GM21723 (cell line): ENCODE results near the gene LPP.

Source experiments
- ATAC-seq: cut with Tn5 transposase; IDR thresholded peaks from one replicate; pipeline ENCODE4 v1.9.1; 2021; ENCODE audit warnings: mild to moderate bottlenecking, moderate library complexity; ENCODE audit not compliant: unreplicated experiment

Gene LPP

GRCh38 chr3:188219147-188219546 lies 65.2 kb downstream of the LPP start:
- ATAC-seq = no peak

GRCh38 chr3:188220097-188220788 lies 66.3 kb downstream of the LPP start:
- no peak for ATAC-seq

DNA sequence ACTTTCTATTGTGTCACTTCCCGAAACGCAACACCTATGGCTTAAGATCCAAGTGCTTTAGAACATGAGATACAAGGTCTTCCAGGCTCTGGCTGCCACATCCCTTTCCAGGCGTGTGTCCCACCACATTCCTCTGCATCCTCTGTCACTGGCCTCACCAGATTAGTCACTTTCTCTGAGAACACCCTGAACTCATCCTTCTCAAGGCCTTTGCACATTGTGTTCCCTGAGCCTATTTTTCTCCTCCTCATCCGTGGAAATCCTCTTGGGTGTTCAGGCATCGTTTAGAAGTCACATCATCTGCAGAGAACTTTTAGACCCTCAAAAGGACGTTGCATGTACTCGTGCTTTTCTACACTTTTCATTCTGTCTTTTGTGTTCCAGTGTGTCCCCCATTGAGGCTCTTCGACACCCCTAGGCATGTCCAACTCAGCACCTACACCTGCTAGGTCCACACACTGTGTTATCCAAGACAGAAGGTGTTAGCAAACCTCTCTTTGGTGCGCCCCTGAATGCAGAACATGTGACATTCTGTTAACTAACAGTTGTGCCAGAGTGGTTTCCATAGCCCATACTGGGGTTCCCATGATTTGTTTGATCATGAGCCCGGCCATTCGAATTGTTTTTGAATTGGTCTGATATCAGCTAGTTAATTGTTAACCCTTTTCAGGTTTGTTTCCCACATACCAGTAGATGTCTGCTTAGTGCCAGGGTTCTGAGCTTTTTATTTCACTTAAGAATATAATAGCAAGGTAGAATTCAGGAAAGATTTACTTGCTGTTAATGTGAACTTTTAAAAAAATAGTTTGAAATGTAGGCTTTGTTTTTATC lies 67.2 kb downstream of the LPP start:
- ATAC-seq = no peak

DNA sequence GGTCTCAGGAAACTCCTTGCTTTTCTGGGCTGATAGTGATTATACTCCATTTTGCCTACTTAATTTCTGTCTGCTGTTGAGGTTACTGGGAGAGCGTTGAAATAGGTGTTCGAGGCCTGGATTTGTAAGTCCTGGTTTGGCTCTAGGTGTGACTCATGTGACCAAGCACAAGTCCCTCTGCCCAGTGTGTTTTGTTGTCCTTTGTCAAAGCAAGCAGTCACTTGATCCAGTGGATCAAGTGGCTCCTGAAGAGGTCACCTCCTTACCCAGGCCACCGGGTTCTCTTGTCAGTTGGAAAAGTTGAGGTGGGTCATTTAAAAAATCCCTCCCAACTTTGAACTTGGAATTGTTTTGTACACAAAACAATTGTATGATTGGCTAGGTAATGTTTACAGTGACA lies 70.0 kb downstream of the LPP start:
- no peak for ATAC-seq

- ATAC-seq = no peak
Observed at GRCh38 chr3:188227442-188227841, 73.5 kb downstream of the LPP start.

- ATAC-seq = no peak
Observed at GRCh38 chr3:188229177-188229576, 75.2 kb downstream of the LPP start.

DNA sequence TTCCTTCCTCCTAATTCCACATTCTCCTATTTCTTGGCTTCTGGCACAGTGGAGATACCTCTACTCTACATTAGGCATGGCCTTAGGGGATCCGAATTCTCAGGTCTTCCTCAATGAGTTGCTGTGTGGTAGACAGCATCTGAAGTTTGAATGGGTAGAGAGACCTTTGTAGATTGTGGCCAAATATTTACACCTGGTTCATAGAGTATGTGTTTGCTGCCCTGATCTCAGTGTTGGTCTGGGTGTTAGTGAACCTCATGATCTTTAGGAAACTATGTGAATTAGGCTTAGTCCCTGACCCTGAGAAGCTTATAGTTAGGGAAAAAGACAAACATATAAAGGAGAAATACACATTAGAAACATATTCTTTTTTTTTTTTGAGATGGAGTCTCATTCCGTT lies 75.8 kb downstream of the LPP start:
- ATAC-seq = no peak

DNA sequence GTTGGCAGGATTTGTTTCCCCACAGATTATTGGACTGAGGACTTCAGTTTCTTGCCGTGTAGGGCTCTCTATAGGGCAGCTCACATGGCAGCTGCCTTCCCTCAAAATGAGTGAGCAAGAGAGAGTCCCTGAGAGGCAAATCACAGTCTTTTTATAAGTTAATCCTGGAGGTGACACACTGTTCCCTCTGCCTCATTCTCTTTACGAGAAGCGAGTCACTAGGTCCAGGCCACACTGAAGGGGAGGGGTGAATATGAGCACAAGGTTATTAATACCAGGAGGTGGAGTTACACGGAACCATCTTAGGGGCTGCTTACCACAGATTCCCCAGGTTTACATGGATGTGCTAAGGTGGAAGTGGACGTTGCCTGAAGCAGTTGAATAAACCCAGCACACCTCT lies 77.0 kb downstream of the LPP start:
- ATAC-seq = no peak

DNA sequence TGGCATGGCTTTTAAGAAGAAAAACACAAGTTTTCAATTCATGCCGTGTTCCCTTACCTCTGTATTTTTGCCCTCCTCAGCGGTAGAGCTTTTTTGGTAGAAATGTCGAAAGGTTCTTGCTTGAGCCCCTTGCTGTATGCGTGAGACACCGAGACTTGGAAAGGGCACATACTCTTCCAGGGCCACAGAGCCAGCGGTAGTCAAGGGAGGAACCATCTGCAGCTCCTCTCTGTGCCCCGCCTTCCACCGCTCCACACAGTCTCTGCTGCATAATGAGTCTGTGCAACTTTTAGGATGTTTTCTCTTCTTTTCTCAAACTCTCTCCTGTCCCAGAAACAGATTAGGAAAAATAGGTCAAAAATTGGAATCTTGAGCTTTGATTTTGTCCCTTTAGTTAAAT lies 77.5 kb downstream of the LPP start:
- ATAC-seq = no peak

DNA sequence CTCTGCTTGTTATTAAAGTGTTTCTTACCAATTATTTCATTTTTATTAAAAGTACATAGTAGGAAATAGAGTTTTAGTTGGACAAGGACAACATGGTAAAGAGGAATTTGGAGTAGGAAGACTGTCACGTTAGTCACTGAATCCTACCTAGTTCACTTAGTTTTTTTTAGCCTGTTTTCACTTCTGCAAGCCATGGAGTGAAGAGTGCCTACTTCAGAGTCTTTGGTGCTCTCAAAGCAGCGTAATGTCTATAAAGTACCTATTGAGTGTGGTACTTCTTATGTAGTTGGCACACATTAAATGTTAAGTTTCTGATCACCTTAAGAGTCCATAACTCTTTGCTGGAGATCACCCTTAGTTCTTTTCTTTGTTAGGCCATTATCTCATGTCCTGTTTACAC lies 78.7 kb downstream of the LPP start:
- no peak for ATAC-seq

DNA sequence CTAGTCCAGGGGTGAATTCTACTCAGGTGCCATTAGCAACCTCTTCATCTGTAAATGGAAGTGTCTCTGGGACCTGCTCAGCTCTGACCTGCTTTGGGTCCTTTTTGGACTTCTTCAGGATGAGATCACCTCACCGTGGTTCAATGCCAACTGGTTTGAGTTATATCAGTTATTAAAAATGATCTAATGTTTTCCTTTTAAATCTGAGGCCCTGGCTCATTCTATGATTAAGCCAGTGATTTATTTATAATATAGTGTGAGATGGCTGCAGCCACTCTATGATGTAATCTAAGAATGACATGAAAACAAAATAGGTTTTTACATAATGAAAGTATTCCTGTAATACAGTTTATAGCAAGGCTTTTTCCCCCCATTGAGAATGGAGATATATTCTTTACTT lies 79.4 kb downstream of the LPP start:
- no peak for ATAC-seq

DNA sequence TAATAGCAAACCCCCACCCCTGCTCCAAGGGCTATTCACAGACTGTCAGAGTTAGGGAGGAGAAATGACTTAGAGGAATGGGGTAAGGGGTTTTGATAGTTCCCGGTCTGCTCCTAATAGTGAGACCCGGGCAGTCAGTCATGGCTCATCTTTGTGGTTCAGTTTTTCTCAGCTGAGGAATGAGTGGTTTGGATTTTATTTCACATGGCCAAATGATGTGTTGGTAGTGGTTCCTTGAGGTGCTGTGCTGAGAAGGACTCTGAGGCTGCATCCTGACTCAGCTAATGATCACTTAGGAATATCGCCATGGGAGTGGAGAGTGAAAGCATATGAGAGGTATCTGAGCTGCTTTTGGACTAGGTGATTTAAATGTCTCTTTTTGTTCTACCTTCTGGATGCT lies 80.2 kb downstream of the LPP start:
- ATAC-seq = no peak

DNA sequence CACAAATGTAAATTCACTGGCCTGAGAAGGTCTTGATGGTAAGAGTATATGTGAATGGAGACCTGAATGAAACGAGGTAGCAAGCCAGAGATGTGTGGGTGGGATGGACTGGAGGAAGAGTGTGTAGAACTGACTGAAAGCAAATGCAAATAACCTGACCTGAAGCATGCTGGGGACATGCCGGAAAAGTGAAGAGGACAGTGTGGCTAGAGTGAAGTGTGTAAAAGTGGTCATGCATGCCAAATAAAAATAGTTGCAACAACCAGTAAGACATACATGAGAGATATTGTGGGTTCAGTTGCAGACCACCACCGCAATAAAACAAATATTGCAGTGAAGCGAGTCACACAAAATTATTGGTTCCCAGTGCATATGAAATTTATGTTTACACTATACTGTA lies 82.3 kb downstream of the LPP start:
- no peak for ATAC-seq

DNA sequence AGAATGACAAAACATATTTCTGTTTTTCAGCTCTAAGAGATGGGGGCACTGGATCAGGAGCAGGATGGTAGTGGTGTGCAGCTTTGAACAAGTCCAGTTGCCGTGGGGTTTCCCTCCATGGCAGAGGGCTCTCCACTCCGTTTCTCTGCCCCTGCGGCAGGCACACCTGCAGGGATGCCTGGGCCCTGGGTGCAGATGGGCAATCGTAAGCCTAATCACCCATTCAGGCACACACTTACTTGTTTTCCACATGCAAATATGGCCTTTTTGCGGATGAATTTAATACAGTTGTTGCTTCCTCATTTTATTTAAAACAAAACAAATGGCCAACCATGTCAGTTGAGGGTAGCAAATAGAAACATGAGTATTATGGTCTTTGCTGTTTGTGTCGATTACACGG lies 85.1 kb downstream of the LPP start:
- ATAC-seq = no peak

DNA sequence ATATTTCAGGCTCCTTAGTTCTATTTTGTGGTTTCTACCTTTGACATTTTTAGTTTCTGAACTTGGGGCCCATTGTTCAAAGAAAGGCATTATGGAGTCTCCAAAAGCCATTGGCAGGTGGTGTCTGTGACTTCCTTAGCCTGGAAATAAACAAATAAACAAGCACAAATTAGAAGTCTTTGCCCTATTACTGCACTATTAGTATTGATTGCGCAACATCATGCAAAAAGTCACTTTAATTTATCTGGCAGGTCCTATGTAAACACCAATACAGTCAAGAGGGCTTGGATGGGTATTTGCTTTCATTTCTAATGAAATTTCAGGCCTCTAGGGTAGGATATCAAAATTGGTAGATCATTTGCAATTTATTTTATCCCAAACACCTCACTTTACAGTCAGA lies 85.6 kb downstream of the LPP start:
- ATAC-seq = no peak

DNA sequence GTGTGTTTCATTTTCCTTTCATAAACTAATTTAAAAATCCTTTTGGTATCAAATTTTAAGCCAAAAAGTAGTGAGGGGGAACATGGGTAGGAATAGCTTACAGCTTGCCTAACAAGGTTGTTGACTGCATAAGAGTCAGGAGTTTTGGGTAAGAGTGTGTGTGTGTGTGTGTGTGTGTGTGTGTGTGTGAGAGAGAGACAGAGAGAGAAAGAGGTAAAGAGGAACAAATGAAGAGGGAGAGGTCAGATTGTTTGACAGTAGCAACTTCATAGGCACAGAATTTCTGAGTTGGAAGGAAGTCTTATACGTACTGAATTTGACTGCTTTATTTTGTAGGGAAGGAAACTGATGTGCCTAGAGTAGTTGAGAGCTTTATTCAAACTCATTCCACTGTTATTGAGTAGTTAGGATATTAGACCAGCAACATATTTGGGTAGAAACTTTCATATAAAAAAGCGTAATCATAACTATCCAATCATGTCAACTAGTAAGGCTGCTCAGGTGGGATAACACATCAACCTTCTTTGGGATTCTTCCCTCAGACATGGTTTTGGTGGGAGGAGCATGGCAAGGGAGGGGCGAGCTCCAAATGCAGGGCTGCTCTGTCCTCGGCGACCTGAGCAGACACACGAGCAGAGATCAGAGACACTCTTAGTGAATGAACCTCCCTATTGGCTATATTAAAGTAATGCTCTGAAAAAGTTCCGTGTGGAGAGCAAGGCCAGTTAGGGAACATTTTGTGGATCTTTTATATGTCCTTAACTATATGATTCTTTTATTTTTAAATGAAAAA lies 86.4 kb downstream of the LPP start:
- ATAC-seq = no peak

DNA sequence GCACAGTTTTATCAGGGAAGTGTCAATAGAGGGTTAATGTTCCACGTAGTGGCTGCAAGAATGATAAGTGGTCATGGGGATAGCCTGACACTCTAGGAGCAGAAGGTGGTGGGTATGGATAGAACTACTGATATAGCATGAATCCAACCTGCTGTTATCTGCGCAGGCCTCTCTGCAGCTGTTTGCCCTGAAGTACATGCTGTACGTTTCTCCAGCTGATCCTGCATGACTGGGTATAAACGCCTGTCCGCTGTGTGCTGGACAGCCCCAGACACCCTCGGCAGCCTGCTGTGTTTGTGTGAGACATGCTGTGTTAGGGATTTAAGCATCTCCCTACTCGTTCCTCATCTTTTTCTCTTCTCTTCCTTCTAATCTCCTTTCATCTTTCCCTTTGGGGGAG lies 87.1 kb downstream of the LPP start:
- no peak for ATAC-seq

- no peak for ATAC-seq
Observed at GRCh38 chr3:188241883-188242282, 87.9 kb downstream of the LPP start.

- no peak for ATAC-seq
Observed at GRCh38 chr3:188242436-188243123, 88.6 kb downstream of the LPP start.

GRCh38 chr3:188243124-188243795 lies 89.3 kb downstream of the LPP start:
- ATAC-seq = no peak
